HG02840 (cell line): ENCODE measurements around the gene KRT16.
"Not testable (repeated sequence)": the region's sequence is repeated elsewhere in the genome, so short reads cannot be mapped to it uniquely, and the experiment has no call there.

Source experiments
- ATAC-seq: cut with Tn5 transposase; IDR thresholded peaks from one replicate; pipeline ENCODE4 v1.9.1; 2021; ENCODE audit warnings: mild to moderate bottlenecking, moderate library complexity, moderate number of reproducible peaks; ENCODE audit not compliant: unreplicated experiment, low FRiP score

The KRT16 gene

DNA sequence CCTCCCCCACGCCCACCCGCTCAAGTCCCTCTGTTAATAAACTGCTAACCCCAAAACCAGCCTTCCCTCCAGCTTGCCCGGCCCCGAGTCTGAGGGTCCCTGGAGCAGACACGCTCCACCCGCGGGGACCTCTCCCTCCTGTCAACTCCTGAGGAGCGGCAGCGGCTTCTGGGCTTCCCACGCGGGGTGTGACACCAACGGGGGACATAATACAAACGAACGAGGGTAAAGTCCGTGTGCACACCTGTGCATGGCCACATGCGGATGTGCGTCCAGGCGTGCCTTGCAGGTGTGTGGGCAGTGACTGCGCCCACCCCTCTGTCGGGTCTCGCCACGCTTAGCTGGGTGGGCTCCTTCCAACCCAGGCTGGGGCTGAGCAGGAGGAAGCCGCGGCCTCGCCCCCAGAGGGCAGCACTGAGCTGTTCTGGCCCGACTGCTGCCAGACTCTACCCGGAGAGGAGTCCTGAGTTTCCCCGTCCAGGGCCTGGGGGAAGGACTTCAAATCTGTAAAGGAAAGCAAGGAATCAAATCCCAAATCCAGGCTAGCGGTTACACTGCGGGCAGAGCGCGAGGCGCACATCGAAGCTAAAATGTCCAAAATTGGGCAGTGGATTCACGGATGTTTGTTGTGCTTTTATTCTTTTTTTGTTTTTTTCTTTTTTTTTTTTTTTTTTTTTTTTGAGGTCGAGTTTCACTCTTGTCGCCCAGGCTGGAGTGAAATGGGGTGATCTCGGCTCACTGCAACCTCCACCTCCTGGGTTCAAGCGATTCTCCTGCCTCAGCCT, 36.0 kb upstream of the KRT16 start:
- no peak for ATAC-seq

DNA sequence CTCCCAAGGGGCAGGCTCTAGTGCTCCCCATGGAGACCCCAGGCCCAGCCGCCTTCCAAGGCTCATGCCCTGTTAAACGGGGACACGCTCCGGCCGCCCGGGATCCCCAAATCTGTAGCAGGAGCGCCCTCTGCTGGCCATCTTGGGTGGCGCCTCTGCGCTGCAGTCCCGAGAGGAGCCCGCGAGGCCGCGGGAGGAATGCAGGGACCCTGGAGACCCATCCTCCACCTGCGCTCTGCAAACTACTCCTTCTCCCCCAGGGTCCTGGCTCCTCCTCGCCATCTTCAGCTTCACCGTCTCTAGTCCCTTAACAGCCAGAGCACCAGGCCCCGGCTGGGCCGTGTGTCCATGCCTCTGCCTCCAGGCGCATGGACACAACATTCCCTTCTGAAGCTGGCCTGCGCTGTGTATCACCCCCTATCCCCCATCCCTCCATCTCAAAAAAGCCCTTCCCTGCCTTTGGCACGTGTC, 35.4 kb upstream of the KRT16 start:
- ATAC-seq = no peak

- no peak for ATAC-seq
Measured at GRCh38 chr17:41647038-41647813, 34.7 kb upstream of the KRT16 start.

DNA sequence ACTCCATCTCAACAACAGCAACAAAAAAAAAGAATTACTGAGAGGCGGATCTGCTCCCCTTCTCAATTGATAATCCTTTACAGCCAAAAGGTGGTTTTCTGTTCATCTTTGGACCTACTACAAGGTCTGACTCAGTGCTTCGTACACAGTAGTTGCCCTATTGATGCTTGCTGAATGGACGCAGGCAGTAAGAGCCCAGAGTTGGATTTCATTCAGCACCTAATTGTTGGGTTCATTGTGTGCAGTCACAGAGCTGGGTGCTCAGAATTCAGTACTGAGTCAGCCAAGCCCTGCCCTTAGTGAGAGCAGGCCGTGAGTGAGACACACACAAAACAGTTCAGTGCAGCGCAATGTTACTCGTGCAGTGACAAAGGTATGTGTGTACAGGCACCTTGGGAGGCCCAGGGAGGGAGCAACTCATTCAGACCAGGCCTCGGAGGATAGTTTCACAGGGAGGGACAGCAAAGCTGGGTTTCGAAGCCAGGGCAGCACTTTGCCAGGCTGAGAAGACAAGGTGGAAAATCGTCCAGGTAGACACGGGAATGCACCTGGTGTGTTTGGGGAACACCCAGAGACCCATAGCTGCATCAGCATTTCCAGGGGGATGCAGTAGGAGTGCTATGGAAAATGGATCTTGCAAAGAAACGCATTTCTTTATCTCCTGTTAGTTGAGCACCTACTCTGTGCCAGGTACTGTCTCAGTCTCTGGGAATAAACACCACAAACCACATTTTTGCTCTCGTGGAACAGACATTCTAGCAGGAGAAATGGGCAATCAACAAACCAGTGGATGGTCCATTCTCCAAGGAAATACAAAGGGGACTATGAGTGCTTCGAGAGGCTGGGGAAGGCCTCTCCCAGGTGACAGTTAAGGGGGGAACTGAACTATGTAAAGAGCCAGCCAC, 29.9 kb upstream of the KRT16 start:
- no peak for ATAC-seq

GRCh38 chr17:41640596-41640995, 28.0 kb upstream of the KRT16 start:
- not testable (repeated sequence) for ATAC-seq

- ATAC-seq = no peak
Measured at GRCh38 chr17:41639492-41640473, 27.2 kb upstream of the KRT16 start.

GRCh38 chr17:41638941-41639340, 26.4 kb upstream of the KRT16 start:
- no peak for ATAC-seq

DNA sequence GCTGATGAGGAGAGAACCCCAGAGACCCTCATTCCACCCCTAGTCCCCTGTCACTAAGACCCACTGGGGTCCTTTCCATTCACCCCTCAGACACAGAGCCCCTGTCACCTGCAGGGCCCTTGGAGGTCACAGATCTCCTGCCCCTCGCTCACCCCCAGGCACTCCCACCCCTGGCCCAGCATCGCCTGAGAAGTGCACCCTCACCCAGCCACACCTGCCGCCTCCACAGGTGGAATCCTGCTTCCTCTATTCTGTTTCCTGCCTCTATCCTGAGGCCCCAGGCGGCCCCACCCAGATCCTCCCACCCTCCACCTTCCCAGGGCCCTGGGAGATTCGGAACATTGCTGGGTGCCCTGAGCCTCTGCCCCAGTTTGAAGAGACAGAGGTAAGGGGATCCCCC, 25.6 kb upstream of the KRT16 start:
- no peak for ATAC-seq

DNA sequence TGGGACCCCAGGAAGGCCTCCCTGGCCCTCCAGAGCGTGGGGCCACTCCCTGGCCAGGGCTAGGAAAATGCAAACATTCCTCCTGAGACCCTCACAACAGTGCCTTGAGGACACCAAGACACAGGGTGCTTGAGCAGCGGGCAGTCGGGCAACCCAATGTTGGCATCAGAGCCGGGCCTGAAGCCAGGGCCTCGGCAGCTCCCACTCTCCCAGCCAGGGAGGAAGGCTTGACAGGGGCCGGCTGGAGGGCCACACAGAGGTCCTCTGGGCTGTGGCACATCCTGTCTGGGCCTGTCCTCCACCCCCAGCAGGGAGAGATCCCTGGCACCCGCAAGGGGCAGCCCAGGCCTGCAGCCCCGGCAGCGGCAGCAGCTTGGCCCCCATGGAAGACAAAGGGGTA, 24.1 kb upstream of the KRT16 start:
- no peak for ATAC-seq

- ATAC-seq = no peak
Measured at GRCh38 chr17:41635121-41636097, 22.8 kb upstream of the KRT16 start.

GRCh38 chr17:41634639-41635038, 22.1 kb upstream of the KRT16 start:
- no peak for ATAC-seq

DNA sequence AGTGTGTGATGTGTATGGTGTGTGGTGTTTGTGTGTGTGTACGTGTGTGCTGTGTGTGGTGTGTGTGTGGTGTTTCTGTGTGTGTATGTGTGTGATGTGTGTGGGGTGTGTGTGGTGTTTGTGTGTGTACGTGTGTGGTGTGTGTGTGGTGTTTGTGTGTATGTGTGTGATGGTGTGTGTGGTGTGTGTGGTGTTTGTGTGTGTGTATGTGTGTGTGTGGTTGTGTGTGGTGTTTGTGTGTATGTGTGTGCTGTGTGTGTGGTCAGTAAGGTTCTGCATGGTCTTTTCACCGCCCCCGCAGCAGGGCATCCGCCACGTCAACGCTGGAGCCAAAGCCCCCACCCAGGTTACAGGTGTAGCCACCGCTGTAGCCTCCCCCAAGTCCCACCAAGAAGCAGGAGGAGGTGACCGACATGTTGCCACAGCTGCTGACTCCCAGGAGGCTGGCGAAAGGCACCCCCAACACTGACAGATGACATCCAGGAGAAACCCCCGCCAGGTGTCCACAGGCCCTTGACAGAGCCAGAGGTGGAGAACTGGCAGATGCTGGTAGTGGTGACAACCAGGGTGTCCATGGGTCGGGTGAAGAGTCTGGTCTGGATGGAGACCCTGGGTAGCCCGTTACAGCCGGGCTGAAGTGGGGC, 21.1 kb upstream of the KRT16 start:
- ATAC-seq = no peak

DNA sequence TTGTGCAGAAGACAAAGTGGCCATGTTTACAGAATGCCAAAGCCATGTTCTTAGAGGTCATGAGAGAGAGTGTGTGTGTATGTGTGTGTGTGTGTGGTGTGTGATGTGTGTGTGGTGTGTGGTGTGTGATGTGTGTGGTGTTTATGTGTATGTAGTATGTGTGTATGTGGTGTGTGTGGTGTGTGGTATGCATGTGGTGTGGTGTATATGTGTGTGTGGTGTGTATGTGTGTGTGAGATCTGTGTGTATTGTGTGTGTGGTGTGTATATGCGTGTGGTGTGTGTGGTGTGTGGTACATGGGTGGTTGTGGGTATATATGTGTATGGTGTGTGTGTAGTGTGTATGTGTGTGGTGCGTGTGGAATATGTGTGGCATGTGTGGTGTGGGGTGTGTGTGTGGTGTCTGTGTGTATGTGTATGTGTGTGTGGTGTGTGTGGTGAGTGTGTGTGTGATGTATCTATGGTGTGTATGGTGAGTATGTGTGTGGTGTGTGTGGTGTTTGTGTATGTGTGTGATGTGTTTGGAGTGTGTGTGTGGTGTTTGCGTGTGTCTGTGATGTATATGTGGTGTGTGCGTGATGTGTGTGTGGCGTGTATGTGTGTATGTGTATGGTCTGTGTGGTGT, 20.0 kb upstream of the KRT16 start:
- ATAC-seq = no peak

- no peak for ATAC-seq
Measured at GRCh38 chr17:41631898-41632285, 19.3 kb upstream of the KRT16 start.

DNA sequence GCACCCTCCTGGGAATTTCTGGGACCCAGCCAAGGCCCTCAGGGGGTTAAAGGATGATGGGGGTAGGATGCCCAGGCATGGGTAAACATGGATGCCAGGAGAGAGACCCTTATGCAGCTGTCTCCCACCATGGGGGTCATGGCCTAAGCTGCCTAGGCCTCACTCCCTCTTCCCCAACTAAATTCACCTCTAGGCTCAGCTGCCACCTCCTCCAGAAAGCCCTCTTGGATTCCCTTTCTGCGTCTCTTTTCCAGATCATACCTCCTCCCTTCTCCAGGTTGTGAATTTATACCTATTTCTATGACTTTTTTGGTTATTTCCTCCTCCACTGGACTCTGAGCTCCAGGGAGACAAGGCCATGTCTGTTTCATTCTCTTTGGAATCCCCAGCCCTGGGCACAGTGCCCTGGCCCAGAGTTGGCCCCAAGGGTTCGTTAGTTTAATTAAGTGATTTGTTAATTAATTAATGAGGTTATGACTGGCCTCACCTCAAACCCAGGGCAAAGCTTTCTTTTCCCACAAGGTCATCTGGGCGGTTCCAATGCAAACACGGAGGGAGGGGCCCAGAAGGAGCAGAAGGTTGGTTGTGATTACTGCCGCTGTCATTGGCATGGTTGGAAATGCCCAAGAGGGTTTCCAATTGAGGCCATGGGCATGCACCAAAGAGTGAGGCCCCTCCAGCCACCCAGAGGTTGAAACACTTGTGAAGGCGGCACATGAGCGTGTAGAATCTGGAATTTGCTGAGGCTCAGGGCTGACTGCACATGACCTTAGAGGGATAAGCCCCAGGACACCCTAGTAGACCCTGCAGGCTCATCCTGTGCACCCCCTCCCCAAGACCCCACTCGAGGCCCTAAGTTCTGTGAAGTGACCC, 18.7 kb upstream of the KRT16 start:
- ATAC-seq = no peak

GRCh38 chr17:41629826-41630670, 17.5 kb upstream of the KRT16 start:
- ATAC-seq = no peak
